GM19438 (cell line): ENCODE results near the gene GARIN1A.
"Not testable (repeated sequence)": the region's sequence is repeated elsewhere in the genome, so short reads cannot be mapped to it uniquely, and the experiment has no call there.

ENCODE experiments used
- ATAC-seq: cut with Tn5 transposase; IDR thresholded peaks from one replicate; pipeline ENCODE4 v1.9.1; 2021; ENCODE audit warnings: low read depth; ENCODE audit not compliant: unreplicated experiment

GARIN1A gene

GRCh38 chr7:128671992-128672391 is at the start of gene GARIN1A:
GARIN1A (plus strand) TSS chr7:128672292; CDS start chr7:128672398, 106 bp downstream.
- ATAC-seq, result no peak

GRCh38 chr7:128627124-128627523 is 45.0 kb upstream of the GARIN1A start:
- not testable (repeated sequence) for ATAC-seq

- ATAC-seq, result not testable (repeated sequence)
These were observed 38.2 kb upstream of the GARIN1A start for GRCh38 chr7:128633915-128634314.

GRCh38 chr7:128645206-128645605 is 26.9 kb upstream of the GARIN1A start:
- ATAC-seq, result not testable (repeated sequence)

DNA sequence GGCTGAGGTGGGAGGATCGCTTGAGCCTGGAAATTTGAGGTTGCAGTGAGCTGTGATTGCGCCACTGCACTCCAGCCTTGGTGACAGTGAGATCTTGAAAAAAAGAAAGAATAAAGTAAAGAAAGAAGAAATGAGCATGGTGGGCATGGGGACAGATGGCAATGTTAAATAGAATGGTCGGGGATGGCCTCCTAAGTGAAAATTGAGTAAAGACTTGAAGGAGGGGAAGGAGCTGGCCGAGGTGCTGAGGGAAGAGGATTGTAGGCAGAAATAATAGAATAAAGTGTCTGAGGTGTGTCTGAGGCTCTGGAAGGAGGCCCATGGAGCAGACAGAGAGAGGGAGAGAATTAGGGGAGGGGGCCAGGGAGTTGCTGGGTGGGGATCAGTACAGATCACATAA is 26.2 kb upstream of the GARIN1A start:
- ATAC-seq, result not testable (repeated sequence)

DNA sequence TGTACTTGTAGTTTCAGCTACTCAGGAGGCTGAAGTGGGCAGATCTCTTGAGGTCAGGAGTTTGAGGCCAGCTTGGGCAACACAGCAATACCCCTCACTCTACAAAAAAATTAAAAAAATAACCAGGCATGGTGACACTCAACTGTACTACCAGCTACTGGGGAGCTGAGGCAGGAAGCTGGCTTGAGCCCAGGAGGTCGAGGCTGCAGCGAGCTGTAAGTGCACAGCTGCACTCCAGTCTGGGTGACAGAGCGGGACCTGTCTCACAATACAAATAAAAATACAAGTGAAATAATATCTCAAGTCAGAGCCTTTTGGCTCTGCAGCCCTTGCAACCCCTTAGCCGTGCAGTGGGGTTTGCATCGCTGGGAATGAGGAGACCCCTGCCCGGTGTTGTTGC is 25.2 kb upstream of the GARIN1A start:
- ATAC-seq, result not testable (repeated sequence)

GRCh38 chr7:128651096-128651495 is 21.0 kb upstream of the GARIN1A start:
- not testable (repeated sequence) for ATAC-seq

DNA sequence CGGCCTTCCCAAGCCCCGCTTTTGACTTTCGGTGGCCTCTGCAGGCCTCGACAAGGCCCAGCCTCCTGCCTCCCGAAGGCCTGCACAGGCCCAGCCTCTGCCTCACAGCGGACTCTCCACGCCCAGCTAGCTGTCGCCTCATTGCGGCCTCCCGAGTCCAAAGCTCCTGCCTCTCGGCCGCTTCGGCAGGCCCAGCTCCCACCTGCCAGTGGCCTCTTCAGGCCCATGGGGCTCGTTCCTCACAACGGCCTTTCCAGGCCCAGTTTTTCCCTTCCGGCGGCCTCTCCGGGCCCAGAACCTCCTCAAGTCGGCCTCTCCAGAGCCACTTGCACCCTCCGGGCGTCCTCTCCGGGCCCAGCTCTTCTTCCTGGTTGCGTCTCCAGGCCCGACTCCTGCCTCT is 19.5 kb upstream of the GARIN1A start:
- not testable (repeated sequence) for ATAC-seq

DNA sequence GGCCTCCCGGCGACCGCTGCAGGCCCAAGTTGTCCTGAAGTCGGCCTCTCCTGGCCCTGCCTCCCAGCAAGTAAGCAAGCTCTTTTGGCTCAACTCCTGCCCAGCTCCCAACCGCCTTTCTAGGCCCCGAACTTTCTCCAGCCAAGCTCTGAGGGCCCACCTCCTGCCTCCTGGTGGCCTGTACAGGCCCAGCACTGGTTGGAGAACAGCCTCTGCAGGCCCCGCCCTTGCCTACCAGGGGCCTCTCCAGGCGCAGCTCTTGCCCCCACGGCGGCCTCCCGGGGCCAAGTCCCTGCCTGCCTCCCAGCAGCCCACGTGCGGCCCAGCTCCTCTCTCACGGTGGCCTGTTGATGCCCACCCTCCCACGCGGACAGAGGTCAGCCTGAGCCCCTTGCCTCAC is 18.9 kb upstream of the GARIN1A start:
- not testable (repeated sequence) for ATAC-seq

- not testable (repeated sequence) for ATAC-seq
These were observed 18.0 kb upstream of the GARIN1A start for GRCh38 chr7:128654080-128654479.

DNA sequence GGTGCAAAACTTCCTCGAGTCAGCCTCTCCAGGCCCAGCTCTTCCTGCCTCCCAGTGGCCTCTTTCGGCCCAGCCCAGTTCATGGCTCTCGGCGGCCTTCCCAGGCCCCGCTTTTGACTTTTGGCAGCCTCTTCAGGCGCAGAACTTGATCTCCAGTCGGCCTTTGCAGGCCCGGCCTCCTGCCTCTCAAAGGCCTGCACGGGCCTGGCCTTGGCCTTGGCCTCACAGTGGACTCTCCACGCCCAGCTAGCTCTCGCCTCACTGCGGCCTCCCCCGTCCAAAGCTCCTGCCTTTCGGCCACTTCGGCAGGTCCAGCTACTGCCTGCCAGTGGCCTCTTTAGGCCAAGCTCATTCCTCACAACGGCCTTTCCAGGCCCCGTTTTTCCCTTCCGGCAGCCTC is 17.6 kb upstream of the GARIN1A start:
- not testable (repeated sequence) for ATAC-seq

GRCh38 chr7:128658428-128658827 is 13.7 kb upstream of the GARIN1A start:
- not testable (repeated sequence) for ATAC-seq

- no peak for ATAC-seq
These were observed 11.5 kb upstream of the GARIN1A start for GRCh38 chr7:128660596-128660995.

GRCh38 chr7:128661446-128661845 is 10.6 kb upstream of the GARIN1A start:
- ATAC-seq, result no peak

GRCh38 chr7:128662091-128662490 is 10.0 kb upstream of the GARIN1A start:
- no peak for ATAC-seq

- not testable (repeated sequence) for ATAC-seq
These were observed 8.9 kb upstream of the GARIN1A start for GRCh38 chr7:128663223-128663622.

DNA sequence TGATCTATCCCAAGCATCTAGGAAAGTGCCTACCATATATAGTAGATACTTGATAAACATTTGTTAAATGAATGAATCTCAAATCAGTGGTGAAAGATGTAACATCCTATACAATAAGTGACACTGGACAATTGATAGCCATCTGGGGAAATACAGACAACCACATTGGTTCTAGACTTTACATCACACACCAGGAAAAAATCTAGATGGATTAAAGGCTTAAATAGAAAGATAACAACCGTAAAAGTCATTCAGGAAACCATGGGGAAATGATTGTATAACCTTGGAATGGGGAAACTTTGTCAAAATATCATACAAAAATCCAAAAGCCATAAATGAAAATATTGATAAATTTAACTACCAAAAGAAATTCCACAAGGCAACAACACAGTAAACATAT is 7.0 kb upstream of the GARIN1A start:
- ATAC-seq, result no peak

DNA sequence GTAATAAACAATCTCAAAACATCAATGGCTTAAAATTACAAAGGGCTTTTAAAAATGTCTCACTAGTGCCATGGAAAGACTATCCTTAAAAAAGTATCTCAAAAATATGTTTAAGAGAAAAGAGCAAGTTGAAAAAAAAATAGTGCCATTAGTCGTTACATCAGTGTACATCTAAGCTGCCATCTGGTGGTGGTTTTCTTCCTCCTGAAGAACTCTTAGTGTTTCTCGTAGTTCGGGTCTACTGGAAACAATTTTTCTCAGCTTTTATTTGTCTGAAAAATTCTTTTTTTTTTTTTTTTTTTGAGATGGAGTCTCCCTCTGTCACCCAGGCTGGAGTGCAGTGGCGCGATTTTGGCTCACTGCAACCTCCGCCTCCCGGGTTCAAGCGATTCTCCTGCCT is 5.9 kb upstream of the GARIN1A start:
- no peak for ATAC-seq

- ATAC-seq, result no peak
These were observed 930 bp downstream of the GARIN1A start for GRCh38 chr7:128672927-128673517.

GRCh38 chr7:128673571-128673970 is 1.5 kb downstream of the GARIN1A start:
- no peak for ATAC-seq

- ATAC-seq, result no peak
These were observed 4.6 kb downstream of the GARIN1A start for GRCh38 chr7:128676665-128677064.

GRCh38 chr7:128679920-128680319 is 7.8 kb downstream of the GARIN1A start:
- no peak for ATAC-seq
